Lower leg skin (tissue), 3 donors: ENCODE measurements around the gene SASH1.

Experiments
- POLR2A ChIP-seq, 2 donors: fragments of 450-650 bp; IDR thresholded peaks; one replicate each; pipeline ENCODE4 v1.6.1; 2016 to 2017; ENCODE audit warnings: antibody characterized with exemption in 2 of 2, mild to moderate bottlenecking in 1 of 2, moderate library complexity in 1 of 2
- TF ChIP-seq, protein P1 (sequence below), 3 donors: fragments of 450-650 bp; IDR thresholded peaks; one replicate each; pipeline ENCODE4 v1.5.1; 2016; ENCODE audit warnings: antibody characterized with exemption in 3 of 3, mild to moderate bottlenecking in 3 of 3, moderate library complexity in 2 of 3

DNA sequence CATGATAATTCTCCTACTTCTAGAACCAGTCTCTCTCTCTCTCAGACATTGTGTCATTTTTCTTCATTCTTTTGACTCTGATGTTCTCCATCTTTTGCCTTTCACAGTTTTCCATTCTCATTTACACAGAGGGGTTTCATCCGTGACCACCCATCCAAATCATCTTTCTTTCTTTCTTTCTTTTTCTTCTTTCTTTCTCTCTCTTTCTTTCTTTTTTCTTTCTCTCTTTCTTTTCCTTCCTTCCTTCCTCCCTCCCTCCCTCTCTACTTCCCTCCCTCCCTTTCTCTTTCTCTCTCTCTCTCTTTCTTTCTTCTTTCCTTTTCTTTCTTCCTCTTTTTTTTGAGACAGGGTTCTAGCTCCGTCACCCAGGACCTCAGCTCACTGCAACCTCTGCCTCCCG lies 19.9 kb upstream of the SASH1 start:
- no peak for TF ChIP-seq POLR2A (IDR thresholded peaks at IDR 0.05)
- TF ChIP-seq, protein P1, sequence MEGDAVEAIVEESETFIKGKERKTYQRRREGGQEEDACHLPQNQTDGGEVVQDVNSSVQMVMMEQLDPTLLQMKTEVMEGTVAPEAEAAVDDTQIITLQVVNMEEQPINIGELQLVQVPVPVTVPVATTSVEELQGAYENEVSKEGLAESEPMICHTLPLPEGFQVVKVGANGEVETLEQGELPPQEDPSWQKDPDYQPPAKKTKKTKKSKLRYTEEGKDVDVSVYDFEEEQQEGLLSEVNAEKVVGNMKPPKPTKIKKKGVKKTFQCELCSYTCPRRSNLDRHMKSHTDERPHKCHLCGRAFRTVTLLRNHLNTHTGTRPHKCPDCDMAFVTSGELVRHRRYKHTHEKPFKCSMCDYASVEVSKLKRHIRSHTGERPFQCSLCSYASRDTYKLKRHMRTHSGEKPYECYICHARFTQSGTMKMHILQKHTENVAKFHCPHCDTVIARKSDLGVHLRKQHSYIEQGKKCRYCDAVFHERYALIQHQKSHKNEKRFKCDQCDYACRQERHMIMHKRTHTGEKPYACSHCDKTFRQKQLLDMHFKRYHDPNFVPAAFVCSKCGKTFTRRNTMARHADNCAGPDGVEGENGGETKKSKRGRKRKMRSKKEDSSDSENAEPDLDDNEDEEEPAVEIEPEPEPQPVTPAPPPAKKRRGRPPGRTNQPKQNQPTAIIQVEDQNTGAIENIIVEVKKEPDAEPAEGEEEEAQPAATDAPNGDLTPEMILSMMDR (IDR thresholded peaks at IDR 0.05), result no peak
